WTC11 (cell line): Measurements from ENCODE around the gene RAC2. TPM values are rescaled to one million over a fixed set of nuclear protein-coding genes. Genes with fewer than 3 reads are reported as not detected.

Experiments
- ATAC-seq: fragments of 200-7000 bp; cut with Tn5 transposase; 2 replicates; pipeline ENCODE4 v1.10.0; 2021; ENCODE audit warnings: mild to moderate bottlenecking, moderate library complexity
- CTCF ChIA-PET: fragments of 300-600 bp; sonication (Branson Sonifier 250); formaldehyde crosslinking; loops from one replicate; lab custom pipeline; 2021; ENCODE audit warnings: antibody characterized with exemption; lab: Charles Lee
- POLR2A ChIA-PET: fragments of 350-600 bp; sonication (Branson Sonifier 250); formaldehyde crosslinking; loops from one replicate; lab custom pipeline; 2021; ENCODE audit warnings: antibody characterized with exemption; lab: Charles Lee
- DNase-seq: peaks from one replicate; pipeline ENCODE4 v3.0.0; 2021; ENCODE audit warnings: low spot score
- H3K27ac Mint-ChIP-seq: 2 replicates; pipeline ENCODE4 v1.8.0; 2021; ENCODE audit warnings: mixed read lengths
- H3K27me3 Mint-ChIP-seq: 2 replicates; pipeline ENCODE4 v1.8.0; 2021; ENCODE audit warnings: low read depth, mild to moderate bottlenecking, moderate library complexity, mixed read lengths
- H3K36me3 Mint-ChIP-seq: 2 replicates; pipeline ENCODE4 v1.8.0; 2021; ENCODE audit warnings: mixed read lengths
- H3K4me1 Mint-ChIP-seq: 2 replicates; pipeline ENCODE4 v1.8.0; 2022; ENCODE audit warnings: mixed read lengths
- H3K4me3 Mint-ChIP-seq: 2 replicates; pipeline ENCODE4 v1.8.0; 2021; ENCODE audit warnings: mild to moderate bottlenecking, moderate library complexity, mixed read lengths
- H3K9me3 Mint-ChIP-seq: 2 replicates; pipeline ENCODE4 v1.8.0; 2021; ENCODE audit warnings: mixed read lengths
- GRHL2 ChIP-seq: fragments of 250-450 bp; sonication (Bioruptor Pico); IDR thresholded peaks from 2 replicates; pipeline ENCODE4 v1.8.0; 2022; ENCODE audit warnings: mild to moderate bottlenecking, moderate library complexity; ENCODE audit not compliant: insufficient replicate concordance, severe bottlenecking
- MYBL2 ChIP-seq: sonication (generic); formaldehyde crosslinking; IDR thresholded peaks from 2 replicates; pipeline ENCODE4 v1.8.1; 2023; ENCODE audit warnings: mild to moderate bottlenecking, moderate library complexity, missing genetic modification reagents
- NFE2L1 ChIP-seq: sonication (generic); formaldehyde crosslinking; IDR thresholded peaks from 2 replicates; pipeline ENCODE4 v1.8.1; 2023; ENCODE audit warnings: missing genetic modification reagents
- PRRX2 ChIP-seq: fragments of 250-450 bp; sonication (Bioruptor Pico); IDR thresholded peaks from 2 replicates; pipeline ENCODE4 v1.8.0; 2021; ENCODE audit warnings: mild to moderate bottlenecking
- RELA ChIP-seq: sonication (generic); formaldehyde crosslinking; IDR thresholded peaks from 2 replicates; pipeline ENCODE4 v1.8.1; 2022; ENCODE audit warnings: missing genetic modification reagents, mild to moderate bottlenecking, borderline replicate concordance
- SMAD3 ChIP-seq: sonication (generic); formaldehyde crosslinking; IDR thresholded peaks from 2 replicates; pipeline ENCODE4 v1.8.0; 2022; ENCODE audit warnings: missing genetic modification reagents, mild to moderate bottlenecking, borderline replicate concordance
- TCF7 ChIP-seq: sonication (generic); formaldehyde crosslinking; IDR thresholded peaks from 2 replicates; pipeline ENCODE4 v1.8.0; 2022; ENCODE audit warnings: mild to moderate bottlenecking, low read depth, missing genetic modification reagents, moderate library complexity
- ZNF121 ChIP-seq: sonication (generic); formaldehyde crosslinking; IDR thresholded peaks from 2 replicates; pipeline ENCODE4 v1.8.0; 2023; ENCODE audit warnings: missing genetic modification reagents
- ZNF219 ChIP-seq: sonication (generic); formaldehyde crosslinking; IDR thresholded peaks from 2 replicates; pipeline ENCODE4 v1.8.0; 2023; ENCODE audit warnings: missing genetic modification reagents, mild to moderate bottlenecking, borderline replicate concordance
- ZNF232 ChIP-seq: sonication (generic); formaldehyde crosslinking; IDR thresholded peaks from 2 replicates; pipeline ENCODE4 v1.8.0; 2022; ENCODE audit warnings: mild to moderate bottlenecking, missing genetic modification reagents
- ZNF416 ChIP-seq: fragments of 250-450 bp; sonication (Bioruptor Pico); IDR thresholded peaks from 2 replicates; pipeline ENCODE4 v1.9.0; 2021; ENCODE audit warnings: mild to moderate bottlenecking, inconsistent platforms
- ZNF423 ChIP-seq: fragments of 250-450 bp; sonication (Bioruptor Pico); IDR thresholded peaks from 2 replicates; pipeline ENCODE4 v2.1.2; 2022; ENCODE audit warnings: mild to moderate bottlenecking, moderate library complexity
- total RNA-seq: library from RNA; stranded (reverse); gene quantifications from 3 replicates; pipeline ENCODE4 v1.2.3, GENCODE V29; 2021
- TF ChIP-seq, protein P1 (sequence below): sonication (generic); formaldehyde crosslinking; IDR thresholded peaks from 2 replicates; pipeline ENCODE4 v1.8.1; 2023; ENCODE audit warnings: mild to moderate bottlenecking, missing genetic modification reagents
- TF ChIP-seq, protein P2 (sequence below): sonication (generic); formaldehyde crosslinking; IDR thresholded peaks from 2 replicates; pipeline ENCODE4 v1.8.1; 2022; ENCODE audit warnings: missing genetic modification reagents, borderline replicate concordance
- TF ChIP-seq, protein P3 (sequence below): sonication (generic); formaldehyde crosslinking; IDR thresholded peaks from 2 replicates; pipeline ENCODE4 v1.8.0; 2023; ENCODE audit warnings: mild to moderate bottlenecking, missing genetic modification reagents
- TF ChIP-seq, protein P4 (sequence below): sonication (generic); formaldehyde crosslinking; IDR thresholded peaks from 2 replicates; pipeline ENCODE4 v1.8.1; 2022; ENCODE audit warnings: mild to moderate bottlenecking, moderate library complexity, missing genetic modification reagents
- TF ChIP-seq, protein P5 (sequence below): fragments of 250-450 bp; sonication (Bioruptor Pico); IDR thresholded peaks from 2 replicates; pipeline ENCODE4 v1.9.0; 2021; ENCODE audit warnings: mild to moderate bottlenecking, borderline replicate concordance
- TF ChIP-seq, protein P6 (sequence below): fragments of 250-450 bp; sonication (Bioruptor Pico); IDR thresholded peaks from 2 replicates; pipeline ENCODE4 v1.8.0; 2021; ENCODE audit warnings: mild to moderate bottlenecking

RAC2 gene
- total RNA-seq, 1 experiment from 2014 or later: 3.6 TPM

DNA sequence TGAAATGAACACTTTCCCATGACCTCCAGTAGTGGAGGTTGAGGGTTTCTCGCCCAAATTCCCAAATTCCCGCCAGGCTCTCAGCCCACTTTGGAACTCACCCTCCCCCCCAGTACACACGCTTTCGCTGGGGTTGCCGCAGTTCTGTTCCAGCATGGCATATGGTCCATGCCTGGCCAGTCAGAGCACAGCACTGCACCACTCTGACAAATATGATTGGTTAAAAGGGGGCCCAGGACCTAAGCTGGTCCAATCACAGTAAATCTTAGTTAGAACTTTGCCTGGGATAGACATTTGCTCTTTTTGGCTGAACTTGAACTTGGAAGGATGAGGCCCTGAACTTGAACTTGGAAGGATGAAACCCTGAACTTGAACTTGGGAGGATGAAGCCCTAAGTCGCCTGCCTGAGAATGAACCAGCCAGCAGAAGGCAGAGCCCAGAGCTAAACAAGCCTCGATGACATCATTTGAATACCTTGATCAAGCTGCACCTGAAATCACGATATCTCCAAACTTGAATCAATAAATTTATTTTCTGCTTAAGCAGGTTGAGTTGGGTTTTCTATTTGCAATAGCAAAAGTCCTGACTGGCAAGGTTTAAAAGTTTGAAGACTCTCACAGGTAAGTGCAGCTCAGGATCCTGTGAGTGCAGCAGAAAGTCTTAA lies 19.2 kb downstream of the RAC2 start:
- CTCF ChIA-PET: interaction anchor here (0.8 to 2.2 kb wide), 8 partner anchors 8 to 369 kb away, joined by 3 to 21 read pairs (median 5); no protein-coding TSS in a partner anchor
- no peaks in the 10 kb centered on the region for H3K36me3 Mint-ChIP-seq
- H3K4me3 Mint-ChIP-seq: no peak overlapping the region
- TF ChIP-seq, protein P1, sequence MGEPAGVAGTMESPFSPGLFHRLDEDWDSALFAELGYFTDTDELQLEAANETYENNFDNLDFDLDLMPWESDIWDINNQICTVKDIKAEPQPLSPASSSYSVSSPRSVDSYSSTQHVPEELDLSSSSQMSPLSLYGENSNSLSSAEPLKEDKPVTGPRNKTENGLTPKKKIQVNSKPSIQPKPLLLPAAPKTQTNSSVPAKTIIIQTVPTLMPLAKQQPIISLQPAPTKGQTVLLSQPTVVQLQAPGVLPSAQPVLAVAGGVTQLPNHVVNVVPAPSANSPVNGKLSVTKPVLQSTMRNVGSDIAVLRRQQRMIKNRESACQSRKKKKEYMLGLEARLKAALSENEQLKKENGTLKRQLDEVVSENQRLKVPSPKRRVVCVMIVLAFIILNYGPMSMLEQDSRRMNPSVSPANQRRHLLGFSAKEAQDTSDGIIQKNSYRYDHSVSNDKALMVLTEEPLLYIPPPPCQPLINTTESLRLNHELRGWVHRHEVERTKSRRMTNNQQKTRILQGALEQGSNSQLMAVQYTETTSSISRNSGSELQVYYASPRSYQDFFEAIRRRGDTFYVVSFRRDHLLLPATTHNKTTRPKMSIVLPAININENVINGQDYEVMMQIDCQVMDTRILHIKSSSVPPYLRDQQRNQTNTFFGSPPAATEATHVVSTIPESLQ (CRISPR knock-in tag): no peak
- TF ChIP-seq, protein P2, sequence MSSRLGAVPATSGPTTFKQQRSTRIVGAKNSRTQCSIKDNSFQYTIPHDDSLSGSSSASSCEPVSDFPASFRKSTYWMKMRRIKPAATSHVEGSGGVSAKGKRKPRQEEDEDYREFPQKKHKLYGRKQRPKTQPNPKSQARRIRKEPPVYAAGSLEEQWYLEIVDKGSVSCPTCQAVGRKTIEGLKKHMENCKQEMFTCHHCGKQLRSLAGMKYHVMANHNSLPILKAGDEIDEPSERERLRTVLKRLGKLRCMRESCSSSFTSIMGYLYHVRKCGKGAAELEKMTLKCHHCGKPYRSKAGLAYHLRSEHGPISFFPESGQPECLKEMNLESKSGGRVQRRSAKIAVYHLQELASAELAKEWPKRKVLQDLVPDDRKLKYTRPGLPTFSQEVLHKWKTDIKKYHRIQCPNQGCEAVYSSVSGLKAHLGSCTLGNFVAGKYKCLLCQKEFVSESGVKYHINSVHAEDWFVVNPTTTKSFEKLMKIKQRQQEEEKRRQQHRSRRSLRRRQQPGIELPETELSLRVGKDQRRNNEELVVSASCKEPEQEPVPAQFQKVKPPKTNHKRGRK (CRISPR knock-in tag): no peak
- TF ChIP-seq RELA: no peak
- TF ChIP-seq ZNF232 (CRISPR knock-in tag): no peak
- no peak for TF ChIP-seq MYBL2 (CRISPR knock-in tag)
- no peak for TF ChIP-seq TCF7
- TF ChIP-seq ZNF416 (CRISPR knock-in tag): no peak
- TF ChIP-seq SMAD3 (CRISPR knock-in tag): no peak
- TF ChIP-seq, protein P3, sequence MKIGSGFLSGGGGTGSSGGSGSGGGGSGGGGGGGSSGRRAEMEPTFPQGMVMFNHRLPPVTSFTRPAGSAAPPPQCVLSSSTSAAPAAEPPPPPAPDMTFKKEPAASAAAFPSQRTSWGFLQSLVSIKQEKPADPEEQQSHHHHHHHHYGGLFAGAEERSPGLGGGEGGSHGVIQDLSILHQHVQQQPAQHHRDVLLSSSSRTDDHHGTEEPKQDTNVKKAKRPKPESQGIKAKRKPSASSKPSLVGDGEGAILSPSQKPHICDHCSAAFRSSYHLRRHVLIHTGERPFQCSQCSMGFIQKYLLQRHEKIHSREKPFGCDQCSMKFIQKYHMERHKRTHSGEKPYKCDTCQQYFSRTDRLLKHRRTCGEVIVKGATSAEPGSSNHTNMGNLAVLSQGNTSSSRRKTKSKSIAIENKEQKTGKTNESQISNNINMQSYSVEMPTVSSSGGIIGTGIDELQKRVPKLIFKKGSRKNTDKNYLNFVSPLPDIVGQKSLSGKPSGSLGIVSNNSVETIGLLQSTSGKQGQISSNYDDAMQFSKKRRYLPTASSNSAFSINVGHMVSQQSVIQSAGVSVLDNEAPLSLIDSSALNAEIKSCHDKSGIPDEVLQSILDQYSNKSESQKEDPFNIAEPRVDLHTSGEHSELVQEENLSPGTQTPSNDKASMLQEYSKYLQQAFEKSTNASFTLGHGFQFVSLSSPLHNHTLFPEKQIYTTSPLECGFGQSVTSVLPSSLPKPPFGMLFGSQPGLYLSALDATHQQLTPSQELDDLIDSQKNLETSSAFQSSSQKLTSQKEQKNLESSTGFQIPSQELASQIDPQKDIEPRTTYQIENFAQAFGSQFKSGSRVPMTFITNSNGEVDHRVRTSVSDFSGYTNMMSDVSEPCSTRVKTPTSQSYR (CRISPR knock-in tag): no peak
- TF ChIP-seq PRRX2 (CRISPR knock-in tag): no peak
- DNase-seq (no peak), ATAC-seq (no peak)
- POLR2A ChIA-PET: no interaction called here
- peaks cover 12% of the 10 kb centered on the region for H3K9me3 Mint-ChIP-seq
- H3K4me1 Mint-ChIP-seq: peaks cover 5% of the 10 kb centered on the region
- H3K27ac Mint-ChIP-seq: no peak overlapping the region
- peaks cover 10% of the 10 kb centered on the region for H3K27me3 Mint-ChIP-seq

DNA sequence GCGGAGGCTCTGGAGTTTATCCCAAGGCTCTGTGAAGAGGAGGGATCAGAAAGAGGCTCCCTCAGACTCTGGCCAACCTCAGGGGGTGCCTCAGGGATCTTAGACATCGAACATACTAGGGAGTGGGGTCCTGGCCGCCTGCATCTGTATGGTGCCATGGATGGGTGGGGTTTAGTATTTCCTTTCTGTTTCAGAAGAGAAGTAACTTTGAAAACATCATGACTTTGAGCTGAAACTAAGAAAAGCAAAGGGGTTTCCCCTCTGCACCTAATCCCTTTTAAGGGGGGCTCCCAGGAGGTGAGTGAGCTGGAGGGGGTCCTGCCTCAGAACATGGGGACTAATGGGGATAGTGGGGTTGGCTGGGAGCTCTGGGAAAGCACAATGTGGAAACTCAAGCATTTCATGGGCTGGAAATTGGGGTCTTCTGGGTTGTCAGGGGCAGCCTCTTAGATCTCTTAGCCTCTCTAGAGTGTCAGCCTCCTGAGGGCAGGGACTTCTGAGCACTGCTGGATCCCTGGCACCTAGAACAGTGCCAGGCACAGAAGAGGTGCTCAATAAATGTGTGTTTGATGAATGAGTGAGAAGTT lies 20.0 kb downstream of the RAC2 start:
- Mint-ChIP-seq H3K27me3 (peaks cover 16% of the 10 kb centered on the region), H3K9me3 (peaks cover 12% of the 10 kb centered on the region), H3K4me1 (peaks cover 5% of the 10 kb centered on the region), H3K27ac (no peak overlapping the region), H3K4me3 (no peak overlapping the region), H3K36me3 (no peaks in the 10 kb centered on the region)
- DNase-seq (no peak), ATAC-seq (no peak)
- ChIA-PET POLR2A (no interaction called here), CTCF (no interaction called here)
- TF ChIP-seq ZNF423 (CRISPR knock-in tag) (no peak), NFE2L1 (no peak), GRHL2 (CRISPR knock-in tag) (no peak), ZNF219 (CRISPR knock-in tag) (no peak), ZNF121 (CRISPR knock-in tag) (no peak), MYBL2 (CRISPR knock-in tag) (no peak)
- TF ChIP-seq, protein P1 (CRISPR knock-in tag): no peak
- TF ChIP-seq, protein P4, sequence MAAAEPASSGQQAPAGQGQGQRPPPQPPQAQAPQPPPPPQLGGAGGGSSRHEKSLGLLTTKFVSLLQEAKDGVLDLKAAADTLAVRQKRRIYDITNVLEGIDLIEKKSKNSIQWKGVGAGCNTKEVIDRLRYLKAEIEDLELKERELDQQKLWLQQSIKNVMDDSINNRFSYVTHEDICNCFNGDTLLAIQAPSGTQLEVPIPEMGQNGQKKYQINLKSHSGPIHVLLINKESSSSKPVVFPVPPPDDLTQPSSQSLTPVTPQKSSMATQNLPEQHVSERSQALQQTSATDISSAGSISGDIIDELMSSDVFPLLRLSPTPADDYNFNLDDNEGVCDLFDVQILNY (CRISPR knock-in tag): no peak
- TF ChIP-seq, protein P5, sequence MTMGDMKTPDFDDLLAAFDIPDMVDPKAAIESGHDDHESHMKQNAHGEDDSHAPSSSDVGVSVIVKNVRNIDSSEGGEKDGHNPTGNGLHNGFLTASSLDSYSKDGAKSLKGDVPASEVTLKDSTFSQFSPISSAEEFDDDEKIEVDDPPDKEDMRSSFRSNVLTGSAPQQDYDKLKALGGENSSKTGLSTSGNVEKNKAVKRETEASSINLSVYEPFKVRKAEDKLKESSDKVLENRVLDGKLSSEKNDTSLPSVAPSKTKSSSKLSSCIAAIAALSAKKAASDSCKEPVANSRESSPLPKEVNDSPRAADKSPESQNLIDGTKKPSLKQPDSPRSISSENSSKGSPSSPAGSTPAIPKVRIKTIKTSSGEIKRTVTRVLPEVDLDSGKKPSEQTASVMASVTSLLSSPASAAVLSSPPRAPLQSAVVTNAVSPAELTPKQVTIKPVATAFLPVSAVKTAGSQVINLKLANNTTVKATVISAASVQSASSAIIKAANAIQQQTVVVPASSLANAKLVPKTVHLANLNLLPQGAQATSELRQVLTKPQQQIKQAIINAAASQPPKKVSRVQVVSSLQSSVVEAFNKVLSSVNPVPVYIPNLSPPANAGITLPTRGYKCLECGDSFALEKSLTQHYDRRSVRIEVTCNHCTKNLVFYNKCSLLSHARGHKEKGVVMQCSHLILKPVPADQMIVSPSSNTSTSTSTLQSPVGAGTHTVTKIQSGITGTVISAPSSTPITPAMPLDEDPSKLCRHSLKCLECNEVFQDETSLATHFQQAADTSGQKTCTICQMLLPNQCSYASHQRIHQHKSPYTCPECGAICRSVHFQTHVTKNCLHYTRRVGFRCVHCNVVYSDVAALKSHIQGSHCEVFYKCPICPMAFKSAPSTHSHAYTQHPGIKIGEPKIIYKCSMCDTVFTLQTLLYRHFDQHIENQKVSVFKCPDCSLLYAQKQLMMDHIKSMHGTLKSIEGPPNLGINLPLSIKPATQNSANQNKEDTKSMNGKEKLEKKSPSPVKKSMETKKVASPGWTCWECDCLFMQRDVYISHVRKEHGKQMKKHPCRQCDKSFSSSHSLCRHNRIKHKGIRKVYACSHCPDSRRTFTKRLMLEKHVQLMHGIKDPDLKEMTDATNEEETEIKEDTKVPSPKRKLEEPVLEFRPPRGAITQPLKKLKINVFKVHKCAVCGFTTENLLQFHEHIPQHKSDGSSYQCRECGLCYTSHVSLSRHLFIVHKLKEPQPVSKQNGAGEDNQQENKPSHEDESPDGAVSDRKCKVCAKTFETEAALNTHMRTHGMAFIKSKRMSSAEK (CRISPR knock-in tag): no peak
- TF ChIP-seq, protein P6, sequence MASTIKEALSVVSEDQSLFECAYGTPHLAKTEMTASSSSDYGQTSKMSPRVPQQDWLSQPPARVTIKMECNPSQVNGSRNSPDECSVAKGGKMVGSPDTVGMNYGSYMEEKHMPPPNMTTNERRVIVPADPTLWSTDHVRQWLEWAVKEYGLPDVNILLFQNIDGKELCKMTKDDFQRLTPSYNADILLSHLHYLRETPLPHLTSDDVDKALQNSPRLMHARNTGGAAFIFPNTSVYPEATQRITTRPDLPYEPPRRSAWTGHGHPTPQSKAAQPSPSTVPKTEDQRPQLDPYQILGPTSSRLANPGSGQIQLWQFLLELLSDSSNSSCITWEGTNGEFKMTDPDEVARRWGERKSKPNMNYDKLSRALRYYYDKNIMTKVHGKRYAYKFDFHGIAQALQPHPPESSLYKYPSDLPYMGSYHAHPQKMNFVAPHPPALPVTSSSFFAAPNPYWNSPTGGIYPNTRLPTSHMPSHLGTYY (CRISPR knock-in tag): no peak
